H1 (cell line): ENCODE data around the gene CXCL16. TPM values are rescaled to one million over a fixed set of nuclear protein-coding genes. Genes with fewer than 3 reads are reported as not detected.

Source experiments
- CTCF ChIA-PET: fragments of 300-600 bp; sonication (Branson Sonifier 250); formaldehyde crosslinking; loops from one replicate; lab custom pipeline; 2021; ENCODE audit not compliant: partially characterized antibody; lab: Charles Lee
- POLR2A ChIA-PET: fragments of 300-600 bp; sonication (Branson Sonifier 250); formaldehyde crosslinking; loops from one replicate; lab custom pipeline; 2021; ENCODE audit warnings: inconsistent platforms; ENCODE audit not compliant: partially characterized antibody; lab: Charles Lee
- DNase-seq, 2 experiments: peaks; one replicate each; pipeline versions ENCODE4 v3.0.0 to v3.0.0-alpha.2; 2010 to 2022; ENCODE audit warnings: low spot score in 2 of 2, low read depth in 1 of 2, mixed read lengths in 1 of 2
- FAIRE-seq: peaks from 2 replicates; lab custom pipeline; 2011; peaks lifted over from hg19 to GRCh38; lab: Jason Lieb, UNC
- H2AFZ ChIP-seq: 2 replicates; pipeline ENCODE4 v1.8.1; 2012; ENCODE audit warnings: low read length, inconsistent platforms
- H2AK5ac ChIP-seq: 2 replicates; pipeline ENCODE4 v1.6.1; 2013; ENCODE audit warnings: low read depth, low read length
- H2BK120ac ChIP-seq: replicated peaks from 2 replicates; pipeline ENCODE3; 2013; ENCODE audit warnings: low read depth, low read length, inconsistent platforms
- H2BK12ac ChIP-seq: 2 replicates; pipeline ENCODE4 v1.6.1; 2013; ENCODE audit warnings: low read depth, low read length
- H2BK15ac ChIP-seq: 2 replicates; pipeline ENCODE4 v1.6.1; 2013; ENCODE audit warnings: low read length
- H2BK20ac ChIP-seq: 2 replicates; pipeline ENCODE4 v1.6.1; 2013; ENCODE audit warnings: low read length
- H2BK5ac ChIP-seq: 2 replicates; pipeline ENCODE4 v1.6.1; 2013; ENCODE audit warnings: low read depth, low read length
- H3K14ac ChIP-seq: 2 replicates; pipeline ENCODE4 v1.6.1; 2013; ENCODE audit warnings: inconsistent platforms; ENCODE audit not compliant: insufficient read length
- H3K18ac ChIP-seq: 2 replicates; pipeline ENCODE4 v1.6.1; 2013; ENCODE audit warnings: low read length; ENCODE audit errors: extremely low read depth
- H3K23ac ChIP-seq: 2 replicates; pipeline ENCODE4 v1.6.1; 2013; ENCODE audit warnings: inconsistent platforms; ENCODE audit not compliant: insufficient read length
- H3K23me2 ChIP-seq: 2 replicates; pipeline ENCODE4 v1.6.1; 2013; ENCODE audit warnings: low read depth, low read length
- H3K27ac ChIP-seq: 2 replicates; pipeline ENCODE4 v1.6.1; 2011; ENCODE audit warnings: low read depth, low read length, inconsistent platforms
- H3K27me3 ChIP-seq, 4 experiments: replicated peaks in 1 of 4; 1 replicate in 1 of 4; 2 replicates in 3 of 4; pipeline versions ENCODE4 v1.6.1 to v1.8.1; 2011 to 2013; ENCODE audit warnings: low read length in 3 of 4, mild to moderate bottlenecking in 3 of 4, inconsistent platforms in 2 of 4, mixed read lengths in 2 of 4, moderate library complexity in 1 of 4; ENCODE audit not compliant: control insufficient read depth in 3 of 4, insufficient read depth in 3 of 4; ENCODE audit errors: extremely low read depth in 1 of 4
- H3K36me3 ChIP-seq, 4 experiments: 2 replicates each; pipeline versions ENCODE4 v1.6.1 to v1.8.1; 2011 to 2013; ENCODE audit warnings: mild to moderate bottlenecking in 4 of 4, low read length in 3 of 4, moderate library complexity in 2 of 4, control low read depth in 1 of 4, inconsistent platforms in 1 of 4; ENCODE audit not compliant: insufficient read depth in 4 of 4, control insufficient read depth in 2 of 4
- H3K4ac ChIP-seq: replicated peaks from 2 replicates; pipeline ENCODE3; 2013; ENCODE audit warnings: low read length, low read depth, mixed read lengths, inconsistent platforms; ENCODE audit not compliant: insufficient read length
- H3K4me1 ChIP-seq, 4 experiments: replicated peaks in 1 of 4; 1 replicate in 1 of 4; 2 replicates in 3 of 4; pipeline versions ENCODE4 v1.6.1 to v1.8.1; 2011 to 2013; ENCODE audit warnings: low read length in 3 of 4, inconsistent platforms in 2 of 4, mixed read lengths in 1 of 4; ENCODE audit not compliant: insufficient read depth in 4 of 4, control insufficient read depth in 3 of 4
- H3K4me2 ChIP-seq, 2 experiments: 2 replicates each; pipeline versions ENCODE4 v1.6.1 to v1.8.1; 2011 to 2013; ENCODE audit warnings: low read depth in 2 of 2, low read length in 2 of 2, control low read depth in 1 of 2, inconsistent platforms in 1 of 2, mild to moderate bottlenecking in 1 of 2; ENCODE audit not compliant: insufficient read depth in 1 of 2
- H3K4me3 ChIP-seq, 4 experiments: fragments of 200-600, 300-600 bp in 1 of 4; sonication (generic), shearing (Covaris generic), sonication (Bioruptor Twin) in 1 of 4; 2 replicates each; pipeline versions ENCODE4 v1.5.1 to v1.8.1; 2011 to 2016; ENCODE audit warnings: low read length in 4 of 4, low read depth in 3 of 4, control low read depth in 2 of 4, inconsistent platforms in 2 of 4, mild to moderate bottlenecking in 2 of 4, mixed read lengths in 1 of 4, moderate library complexity in 1 of 4; ENCODE audit not compliant: insufficient read depth in 2 of 4; ENCODE audit errors: extremely low read depth in 1 of 4
- H3K56ac ChIP-seq: replicated peaks from 2 replicates; pipeline ENCODE3; 2013; ENCODE audit warnings: low read depth, mild to moderate bottlenecking, mixed read lengths, low read length, inconsistent platforms; ENCODE audit not compliant: insufficient read length
- H3K79me1 ChIP-seq: 2 replicates; pipeline ENCODE4 v1.6.1; 2013; ENCODE audit warnings: low read depth, low read length, control low read depth
- H3K79me2 ChIP-seq, 2 experiments: 2 replicates each; pipeline versions ENCODE4 v1.6.1 to v1.8.1; 2012 to 2013; ENCODE audit warnings: low read length in 2 of 2, mild to moderate bottlenecking in 2 of 2, inconsistent platforms in 1 of 2; ENCODE audit not compliant: insufficient read depth in 2 of 2, control insufficient read depth in 1 of 2
- H3K9ac ChIP-seq, 4 experiments: replicated peaks in 1 of 4; 1 replicate in 1 of 4; 2 replicates in 3 of 4; pipeline versions ENCODE4 v1.6.1 to v1.8.1; 2011 to 2013; ENCODE audit warnings: low read depth in 3 of 4, low read length in 3 of 4, control low read depth in 2 of 4, mild to moderate bottlenecking in 2 of 4, moderate library complexity in 2 of 4, inconsistent platforms in 1 of 4; ENCODE audit errors: extremely low read depth in 1 of 4
- H3K9me3 ChIP-seq, 2 experiments: 2 replicates each; pipeline versions ENCODE4 v1.6.1 to v1.8.1; 2012 to 2013; ENCODE audit warnings: mild to moderate bottlenecking in 2 of 2, moderate library complexity in 2 of 2, control low read depth in 1 of 2, inconsistent platforms in 1 of 2, low read depth in 1 of 2, low read length in 1 of 2, mixed read lengths in 1 of 2; ENCODE audit not compliant: insufficient read depth in 2 of 2
- H4K20me1 ChIP-seq, 2 experiments: replicated peaks in 1 of 2; 2 replicates each; pipeline versions ENCODE3 to v1.8.1; 2011 to 2013; ENCODE audit warnings: inconsistent platforms in 2 of 2, low read length in 2 of 2, mild to moderate bottlenecking in 1 of 2; ENCODE audit not compliant: insufficient read depth in 2 of 2, control insufficient read depth in 1 of 2
- H4K5ac ChIP-seq: 2 replicates; pipeline ENCODE4 v1.6.1; 2013; ENCODE audit warnings: low read length, low read depth, mixed read lengths, inconsistent platforms; ENCODE audit not compliant: insufficient read length
- H4K8ac ChIP-seq: 2 replicates; pipeline ENCODE4 v1.8.0; 2013; ENCODE audit warnings: mild to moderate bottlenecking, moderate library complexity, low read length, inconsistent platforms; ENCODE audit not compliant: insufficient read depth; ENCODE audit errors: extremely low read depth
- H4K91ac ChIP-seq: replicated peaks from 2 replicates; pipeline ENCODE3; 2013; ENCODE audit warnings: low read length, mixed read lengths, inconsistent platforms; ENCODE audit not compliant: insufficient read length
- BRCA1 ChIP-seq: IDR thresholded peaks from 2 replicates; pipeline ENCODE4 v1.6.1; 2012; ENCODE audit warnings: low read depth, low read length, improper control_type of control experiment
- CBX8 ChIP-seq: fragments of 300-800, 300-1000 bp; sonication (generic); IDR thresholded peaks from 2 replicates; pipeline ENCODE4 v1.7.1; 2016; ENCODE audit warnings: low read depth, low read length, borderline replicate concordance
- CHD1 ChIP-seq: IDR thresholded peaks from 2 replicates; pipeline ENCODE4 v1.6.1; 2012; ENCODE audit warnings: low read depth, low read length, improper control_type of control experiment
- E2F6 ChIP-seq: IDR thresholded peaks from 2 replicates; pipeline ENCODE4 v1.6.1; 2012; ENCODE audit warnings: inconsistent platforms
- EZH2 ChIP-seq: fragments of 200-600 bp; sonication (generic); IDR thresholded peaks from 2 replicates; pipeline ENCODE4 v1.7.1; 2012; ENCODE audit warnings: low read depth, mild to moderate bottlenecking, moderate library complexity, low read length, inconsistent platforms; ENCODE audit not compliant: severe bottlenecking
- HDAC2 ChIP-seq, 2 experiments: fragments of 300-600 bp in 1 of 2; sonication (generic) in 1 of 2; IDR thresholded peaks; 2 replicates each; pipeline ENCODE4 v1.6.1; 2011 to 2012; ENCODE audit warnings: low read depth in 2 of 2, low read length in 2 of 2, mild to moderate bottlenecking in 2 of 2, moderate library complexity in 2 of 2, borderline replicate concordance in 1 of 2, inconsistent platforms in 1 of 2
- KDM4A ChIP-seq: IDR thresholded peaks from one replicate; pipeline ENCODE4 v1.7.1; 2012; ENCODE audit warnings: low read depth, mild to moderate bottlenecking, moderate library complexity, low read length, inconsistent platforms; ENCODE audit not compliant: severe bottlenecking
- POLR2A ChIP-seq, 2 experiments: IDR thresholded peaks; 1 replicate in 1 of 2; 2 replicates in 1 of 2; pipeline ENCODE4 v1.6.1; 2011; ENCODE audit warnings: low read depth in 2 of 2, low read length in 2 of 2, mild to moderate bottlenecking in 2 of 2; ENCODE audit errors: control extremely low read depth in 1 of 2
- POLR2AphosphoS5 ChIP-seq: IDR thresholded peaks from 2 replicates; pipeline ENCODE4 v1.6.1; 2011; ENCODE audit warnings: low read depth, low read length
- POU5F1 ChIP-seq: IDR thresholded peaks from 2 replicates; pipeline ENCODE4 v1.6.1; 2011; ENCODE audit warnings: low read depth, mild to moderate bottlenecking, low read length, moderate library complexity
- SAP30 ChIP-seq: fragments of 300-600 bp; sonication (generic); IDR thresholded peaks from 2 replicates; pipeline ENCODE4 v1.7.1; 2012; ENCODE audit warnings: low read length, moderate library complexity, mild to moderate bottlenecking, inconsistent platforms; ENCODE audit not compliant: insufficient read depth, insufficient replicate concordance
- TEAD4 ChIP-seq: IDR thresholded peaks from 2 replicates; pipeline ENCODE4 v1.6.1; 2012; ENCODE audit warnings: low read depth, low read length, inconsistent platforms, mixed read lengths
- WGBS, 2 experiments: shearing (Covaris generic) in 1 of 2; methylation state at CpG; one replicate each; pipeline versions ENCODE4 v1.1.6 to v1.1.7; 2013 to 2015; ENCODE audit warnings: low lambda C conversion rate in 2 of 2, mixed read lengths in 2 of 2, inconsistent platforms in 1 of 2, low coverage in 1 of 2, missing lambda C conversion rate in 1 of 2; ENCODE audit not compliant: insufficient replicate concordance in 2 of 2, insufficient coverage in 1 of 2, insufficient read length in 1 of 2; ENCODE audit errors: extremely low coverage in 1 of 2, missing lambda C conversion rate in 1 of 2; 5-methylcytosine and 5-hydroxymethylcytosine counted together
- polyA plus RNA-seq, 7 experiments: library from polyadenylated mRNA; depleted of rRNA in 3 of 7; stranded (reverse) in 5 of 7; unstranded in 2 of 7; fragments of >200 nt in 5 of 7; fragments of 200-250 nt in 2 of 7; gene quantifications; 1 replicate in 5 of 7; 2 replicates in 1 of 7; 4 replicates in 1 of 7; pipeline versions ENCODE4 v1.2.1 to v1.2.3, GENCODE V29; 2011 to 2013; ENCODE audit warnings: missing spikeins in 2 of 7, mixed read lengths in 2 of 7
- total RNA-seq: library from RNA; stranded (reverse); fragmentation: NEBNext Ultra II Directional; extraction: Animal tissue kit (Norgen Biotek cat#: 25700); gene quantifications from 2 replicates; pipeline ENCODE4 v1.2.1, GENCODE V29; 2021

CXCL16 gene
- total and polyA plus RNA-seq, 2 of the 8 experiments (the other 6 are each of a cell fraction or from before 2014, with no cell fraction given), result 3.5 to 4.8 TPM

DNA sequence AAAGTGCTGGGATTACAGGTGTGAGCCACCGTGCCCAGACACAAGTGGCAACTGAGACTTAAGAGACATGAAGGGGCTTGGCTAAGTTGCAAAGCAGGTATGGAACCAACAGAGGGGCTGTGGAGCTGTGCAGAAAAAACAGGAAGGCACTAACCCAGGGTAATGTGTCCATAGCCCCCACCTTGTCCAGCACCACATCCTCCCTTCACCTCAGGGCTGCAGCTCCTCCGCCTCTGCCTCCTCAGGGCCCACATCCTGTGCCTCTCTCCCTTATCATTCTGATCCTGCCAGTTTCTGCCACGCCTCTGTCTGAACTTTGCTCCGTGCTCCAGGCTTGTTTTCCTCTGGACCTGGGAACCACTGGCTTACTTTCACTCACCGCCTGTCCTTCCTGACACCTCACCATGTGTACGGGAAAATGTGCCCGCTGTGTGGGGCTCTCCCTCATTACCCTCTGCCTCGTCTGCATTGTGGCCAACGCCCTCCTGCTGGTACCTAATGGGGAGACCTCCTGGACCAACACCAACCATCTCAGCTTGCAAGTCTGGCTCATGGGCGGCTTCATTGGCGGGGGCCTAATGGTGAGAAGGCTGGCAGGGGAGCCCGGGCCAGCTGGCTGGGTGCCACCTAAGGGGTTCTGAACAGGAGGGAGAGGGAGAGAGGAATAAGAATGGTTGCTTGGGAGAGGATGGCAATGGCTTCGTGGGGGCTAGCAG, 31.9 kb upstream of the CXCL16 start, which contains the start of gene TM4SF5:
Gene TM4SF5 (plus strand): TSS at position 368 of the 716 bp plus-strand sequence. CDS start 37 bp downstream, at position 405.
- Histone ChIP-seq H3K36me3 (no peaks in the 10 kb centered on the region), H3K79me2 (no peaks in the 10 kb centered on the region), H3K27ac (no peak within 1 kb of the TSS), H3K4ac (no peak within 1 kb of the TSS), H2BK15ac (no peak within 1 kb of the TSS), H3K9ac (no peak within 1 kb of the TSS), H3K23ac (no peak within 1 kb of the TSS), H3K14ac (no peak within 1 kb of the TSS), H3K79me1 (no peaks in the 10 kb centered on the region; the same call in 1 of the 2 replicates), H3K56ac (no peak within 1 kb of the TSS), H3K4me3 (no peak within 1 kb of the TSS), H3K9me3 (no peaks in the 10 kb centered on the region), H3K4me1 (no peaks in the 10 kb centered on the region), H3K23me2 (no peaks in the 10 kb centered on the region; the same call in 1 of the 2 replicates), H3K4me2 (no peak within 1 kb of the TSS), H4K8ac (no peak within 1 kb of the TSS), H2AFZ (no peak within 1 kb of the TSS), H3K18ac (no peak within 1 kb of the TSS), H2AK5ac (no peak within 1 kb of the TSS), H4K91ac (no peak within 1 kb of the TSS), H2BK5ac (no peak within 1 kb of the TSS), H2BK120ac (no peak within 1 kb of the TSS), H2BK20ac (no peak within 1 kb of the TSS), H4K5ac (no peak within 1 kb of the TSS), H2BK12ac (no peak within 1 kb of the TSS), H3K27me3 (no peaks in the 10 kb centered on the region), H4K20me1 (no peaks in the 10 kb centered on the region)
- WGBS, 2 experiments, result 85% methylated on average over 12 of the region's 13 CpGs; no CpG with 5 or more reads in 1 of the 2 experiments
- FAIRE-seq (no peak), DNase-seq (no peak)
- POLR2A ChIA-PET, result interaction anchor here (0.9 to 1.1 kb wide), 2 partner anchors 15 to 26 kb away, joined by 3 to 5 read pairs; partner anchors contain the start of gene VMO1
- CTCF ChIA-PET, result interaction anchor here (1.2 to 2.2 kb wide), 3 partner anchors 16 to 32 kb away, joined by 3 to 6 read pairs (median 4); partner anchors contain the start of gene GLTPD2
- TF ChIP-seq EZH2, result no peak
- TF ChIP-seq HDAC2 (IDR thresholded peaks at IDR 0.05; ENCODE audit: borderline replicate concordance in 1 of 2, low read depth in 2 of 2, low read length in 2 of 2), result no peak
- no peak for TF ChIP-seq POLR2A (IDR thresholded peaks at IDR 0.05; ENCODE audit: control extremely low read depth in 1 of 2, low read depth in 2 of 2, low read length in 2 of 2)
- TF ChIP-seq TEAD4, result no peak
- TF ChIP-seq POLR2AphosphoS5, result no peak
- no peak for TF ChIP-seq CBX8
- TF ChIP-seq SAP30, result no peak
- TF ChIP-seq E2F6, result no peak
- no peak for TF ChIP-seq CHD1
- no peak for TF ChIP-seq POU5F1
- TF ChIP-seq BRCA1, result no peak
- no peak for TF ChIP-seq KDM4A
